Activated naive CD4-positive, alpha-beta T cell treated with anti-CD3 and anti-CD28 coated beads for 36 hours (primary cell): ENCODE data around the gene TBX5. TPM values are rescaled to one million over a fixed set of nuclear protein-coding genes. Genes with fewer than 3 reads are reported as not detected.

Experiments
- CTCF ChIA-PET: fragments of 350-600 bp; sonication (Branson Sonifier 250); formaldehyde crosslinking; loops from one replicate; lab custom pipeline; 2021; ENCODE audit warnings: antibody characterized with exemption; lab: Charles Lee
- DNase-seq: peaks from one replicate; pipeline ENCODE4 v3.0.0-alpha.2; 2020
- H3K27ac Mint-ChIP-seq: one replicate; pipeline ENCODE4 v1.8.0; 2021; ENCODE audit warnings: mild to moderate bottlenecking, mixed read lengths
- H3K27me3 Mint-ChIP-seq: one replicate; pipeline ENCODE4 v1.8.0; 2021; ENCODE audit warnings: low read depth, mixed read lengths
- H3K36me3 Mint-ChIP-seq: one replicate; pipeline ENCODE4 v1.8.0; 2021; ENCODE audit warnings: low read depth, mixed read lengths
- H3K4me1 Mint-ChIP-seq: one replicate; pipeline ENCODE4 v1.8.0; 2021; ENCODE audit warnings: low read depth, mixed read lengths
- H3K4me3 Mint-ChIP-seq: one replicate; pipeline ENCODE4 v1.8.0; 2021; ENCODE audit warnings: mild to moderate bottlenecking, moderate library complexity, mixed read lengths
- H3K9me3 Mint-ChIP-seq: one replicate; pipeline ENCODE4 v1.8.0; 2021; ENCODE audit warnings: mixed read lengths
- intact Hi-C: fragments of 100-400 bp; cut with micrococcal nuclease; formaldehyde crosslinking; loops from one replicate; pipeline ENCODE4 v1.15.1; 2023
- total RNA-seq, 2 experiments: library from RNA; stranded (reverse); gene quantifications; one replicate each; pipeline ENCODE4 v1.2.3, GENCODE V29; 2021

TBX5 gene
- total RNA-seq, 2 experiments from 2014 or later = not detected

- intact Hi-C loops = loop anchor here (10.0 kb wide), 1 partner anchor 968 kb away; the partner anchor contains the start of gene LHX5
- CTCF ChIA-PET = no interaction called here
Observed at GRCh38 chr12:114442578-114442977, 36.6 kb upstream of the TBX5 start.

GRCh38 chr12:114441545-114441944, 35.6 kb upstream of the TBX5 start:
- Mint-ChIP-seq H3K27ac (no peak overlapping the region), H3K4me3 (no peak overlapping the region), H3K9me3 (no peaks in the 10 kb centered on the region), H3K4me1 (no peaks in the 10 kb centered on the region), H3K36me3 (no peaks in the 10 kb centered on the region), H3K27me3 (peaks cover 77% of the 10 kb centered on the region)
- intact Hi-C loops = loop anchor here (2.0 to 10.0 kb wide), 2 partner anchors 33 to 967 kb away; partner anchors contain the start of gene LHX5
- no peak for DNase-seq
- CTCF ChIA-PET = no interaction called here

More at GRCh38 chr12:114442578-114442977, 36.6 kb upstream of the TBX5 start:
- Mint-ChIP-seq H3K9me3 (no peaks in the 10 kb centered on the region), H3K4me1 (no peaks in the 10 kb centered on the region), H3K27me3 (peaks cover 78% of the 10 kb centered on the region), H3K27ac (no peak overlapping the region), H3K4me3 (no peak overlapping the region), H3K36me3 (no peaks in the 10 kb centered on the region)
- no peak for DNase-seq

- no peak overlapping the region for H3K27ac Mint-ChIP-seq
- H3K36me3 Mint-ChIP-seq = no peaks in the 10 kb centered on the region
- H3K4me1 Mint-ChIP-seq = no peaks in the 10 kb centered on the region
- peaks cover 2% of the 10 kb centered on the region for H3K9me3 Mint-ChIP-seq
- intact Hi-C loops = loop anchor here (2.0 to 10.0 kb wide), 2 partner anchors 32 to 966 kb away; partner anchors contain the start of gene LHX5
- no peak for DNase-seq
- H3K27me3 Mint-ChIP-seq = peaks cover 77% of the 10 kb centered on the region
- CTCF ChIA-PET = no interaction called here
- H3K4me3 Mint-ChIP-seq = no peak overlapping the region
Observed at GRCh38 chr12:114441039-114441383, 35.1 kb upstream of the TBX5 start.

GRCh38 chr12:114440270-114441038, 34.5 kb upstream of the TBX5 start:
- Mint-ChIP-seq H3K4me1 (no peaks in the 10 kb centered on the region), H3K36me3 (no peaks in the 10 kb centered on the region), H3K4me3 (no peak overlapping the region), H3K9me3 (peaks cover 2% of the 10 kb centered on the region), H3K27me3 (peaks cover 76% of the 10 kb centered on the region), H3K27ac (no peak overlapping the region)
- CTCF ChIA-PET = no interaction called here
- intact Hi-C loops = loop anchor here (2.0 to 10.0 kb wide), 2 partner anchors 32 to 966 kb away; partner anchors contain the start of gene LHX5
- no peak for DNase-seq

GRCh38 chr12:114439817-114440216, 33.9 kb upstream of the TBX5 start:
- Mint-ChIP-seq H3K36me3 (no peaks in the 10 kb centered on the region), H3K9me3 (peaks cover 2% of the 10 kb centered on the region), H3K27ac (no peak overlapping the region), H3K4me1 (no peaks in the 10 kb centered on the region), H3K27me3 (peaks cover 77% of the 10 kb centered on the region), H3K4me3 (no peak overlapping the region)
- DNase-seq = no peak
- intact Hi-C loops = loop anchor here (2.0 to 10.0 kb wide), 2 partner anchors 31 to 965 kb away; partner anchors contain the start of gene LHX5
- CTCF ChIA-PET = no interaction called here

- peaks cover 73% of the 10 kb centered on the region for H3K27me3 Mint-ChIP-seq
- no peak for DNase-seq
- H3K9me3 Mint-ChIP-seq = peaks cover 2% of the 10 kb centered on the region
- CTCF ChIA-PET = no interaction called here
- intact Hi-C loops = no loop called here
- H3K27ac Mint-ChIP-seq = no peak overlapping the region
- H3K4me1 Mint-ChIP-seq = no peaks in the 10 kb centered on the region
- no peaks in the 10 kb centered on the region for H3K36me3 Mint-ChIP-seq
- no peak overlapping the region for H3K4me3 Mint-ChIP-seq
Observed at GRCh38 chr12:114439261-114439683, 33.3 kb upstream of the TBX5 start.

- Mint-ChIP-seq H3K4me1 (no peaks in the 10 kb centered on the region), H3K36me3 (no peaks in the 10 kb centered on the region), H3K27ac (no peak overlapping the region), H3K27me3 (peaks cover 69% of the 10 kb centered on the region), H3K9me3 (peaks cover 2% of the 10 kb centered on the region), H3K4me3 (no peak overlapping the region)
- intact Hi-C loops = no loop called here
- CTCF ChIA-PET = no interaction called here
- DNase-seq = no peak
Observed at GRCh38 chr12:114438635-114439256, 32.8 kb upstream of the TBX5 start.

GRCh38 chr12:114434341-114434740, 28.4 kb upstream of the TBX5 start:
- intact Hi-C loops = no loop called here
- H3K4me1 Mint-ChIP-seq = no peaks in the 10 kb centered on the region
- CTCF ChIA-PET = interaction anchor here (0.7 kb wide), 1 partner anchor 881 kb away, joined by 3 read pairs; no protein-coding TSS in a partner anchor
- no peak for DNase-seq
- H3K27me3 Mint-ChIP-seq = peaks cover 43% of the 10 kb centered on the region
- no peak overlapping the region for H3K4me3 Mint-ChIP-seq
- H3K36me3 Mint-ChIP-seq = no peaks in the 10 kb centered on the region
- H3K9me3 Mint-ChIP-seq = peaks cover 2% of the 10 kb centered on the region
- H3K27ac Mint-ChIP-seq = no peak overlapping the region

GRCh38 chr12:114431902-114432301, 26.0 kb upstream of the TBX5 start:
- Mint-ChIP-seq H3K27me3 (peaks cover 22% of the 10 kb centered on the region), H3K4me3 (no peak overlapping the region), H3K27ac (no peak overlapping the region), H3K36me3 (no peaks in the 10 kb centered on the region), H3K4me1 (no peaks in the 10 kb centered on the region), H3K9me3 (peaks cover 2% of the 10 kb centered on the region)
- DNase-seq = no peak
- CTCF ChIA-PET = no interaction called here
- intact Hi-C loops = no loop called here

- no peaks in the 10 kb centered on the region for H3K36me3 Mint-ChIP-seq
- H3K27me3 Mint-ChIP-seq = peaks cover 14% of the 10 kb centered on the region
- no peak overlapping the region for H3K27ac Mint-ChIP-seq
- no peak for DNase-seq
- no peaks in the 10 kb centered on the region for H3K4me1 Mint-ChIP-seq
- H3K9me3 Mint-ChIP-seq = no peaks in the 10 kb centered on the region
- H3K4me3 Mint-ChIP-seq = no peak overlapping the region
- intact Hi-C loops = no loop called here
- CTCF ChIA-PET = no interaction called here
Observed at GRCh38 chr12:114430306-114430705, 24.4 kb upstream of the TBX5 start.

- CTCF ChIA-PET = no interaction called here
- no peak for DNase-seq
- Mint-ChIP-seq H3K4me1 (no peaks in the 10 kb centered on the region), H3K4me3 (no peak overlapping the region), H3K9me3 (no peaks in the 10 kb centered on the region), H3K27ac (no peak overlapping the region), H3K27me3 (peaks cover 14% of the 10 kb centered on the region), H3K36me3 (no peaks in the 10 kb centered on the region)
- intact Hi-C loops = no loop called here
Observed at GRCh38 chr12:114425031-114425626, 19.2 kb upstream of the TBX5 start.

- Mint-ChIP-seq H3K36me3 (no peaks in the 10 kb centered on the region), H3K27ac (no peak overlapping the region), H3K4me3 (no peak overlapping the region), H3K27me3 (peaks cover 35% of the 10 kb centered on the region), H3K4me1 (no peaks in the 10 kb centered on the region), H3K9me3 (no peaks in the 10 kb centered on the region)
- no peak for DNase-seq
- intact Hi-C loops = no loop called here
- CTCF ChIA-PET = no interaction called here
Observed at GRCh38 chr12:114420944-114421335, 15.0 kb upstream of the TBX5 start.
